Left colon (tissue), 2 donors: ENCODE measurements around the gene PRSS56. TPM values are rescaled to one million over a fixed set of nuclear protein-coding genes. Genes with fewer than 3 reads are reported as not detected.
"Not testable (repeated sequence)": the region's sequence is repeated elsewhere in the genome, so short reads cannot be mapped to it uniquely, and the experiment has no call there.

ENCODE experiments used
- ATAC-seq: fragments of 200-7000 bp; cut with Tn5 transposase; one replicate; pipeline ENCODE4 v1.9.1; 2020; ENCODE audit warnings: mild to moderate bottlenecking, moderate library complexity
- DNase-seq, 2 donors: peaks; one replicate each; pipeline ENCODE4 v3.0.0-alpha.2; 2020
- intact Hi-C, 2 donors: fragments of 100-400 bp; cut with DNase I in 1 of 2; cut with micrococcal nuclease in 1 of 2; formaldehyde crosslinking; loops; one replicate each; pipeline versions ENCODE4 v1.11.2 to v1.14.0; 2022; cut with DNase I, micrococcal nuclease
- total RNA-seq, 2 donors: library from RNA; stranded (reverse); fragmentation: NEBNext Ultra II Directional; extraction: Animal tissue kit (Norgen Biotek cat#: 25700); gene quantifications; one replicate each; pipeline ENCODE4 v1.2.1, GENCODE V29; 2021
- donor health status: DM: no; HTN: no; CAD: no.
- donor health status: DM: yes; HTN: yes; CAD: no.

Gene PRSS56
- total RNA-seq, 2 donors from 2014 or later, result not detected

DNA sequence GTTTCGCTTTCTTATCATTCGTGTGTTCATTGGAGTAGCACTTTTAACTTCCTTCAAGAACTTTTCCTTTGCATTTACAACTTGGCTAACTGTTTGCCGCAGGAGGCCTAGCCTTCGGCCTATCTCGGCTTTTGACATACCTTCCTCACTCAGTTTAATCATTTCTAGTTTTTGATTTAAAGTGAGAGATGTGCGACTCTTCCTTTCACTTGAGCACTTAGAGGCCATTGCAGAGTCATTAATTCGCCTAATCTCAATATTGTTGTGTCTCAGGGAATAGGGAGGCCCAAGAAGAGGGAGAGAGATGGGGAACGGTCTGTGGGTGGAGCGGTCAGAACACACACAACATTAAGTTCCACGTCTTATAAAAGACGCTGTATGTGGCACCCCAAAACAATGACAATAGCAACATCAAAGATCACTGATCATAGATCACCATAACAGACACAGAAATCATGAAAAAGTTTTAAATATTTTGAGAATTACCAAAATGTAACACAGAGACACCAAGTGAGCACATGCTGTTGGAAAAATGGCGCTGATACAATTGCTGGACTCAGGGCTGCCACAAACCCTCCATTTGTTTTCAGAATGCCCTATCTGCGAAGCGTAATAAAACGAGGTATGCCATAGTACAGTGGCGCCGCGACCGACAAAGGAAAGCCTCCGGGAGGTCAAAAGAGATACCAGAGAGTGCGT lies 29.6 kb downstream of the PRSS56 start:
- no peak for ATAC-seq
- DNase-seq, result no peak
- intact Hi-C loops, result no loop called here

DNA sequence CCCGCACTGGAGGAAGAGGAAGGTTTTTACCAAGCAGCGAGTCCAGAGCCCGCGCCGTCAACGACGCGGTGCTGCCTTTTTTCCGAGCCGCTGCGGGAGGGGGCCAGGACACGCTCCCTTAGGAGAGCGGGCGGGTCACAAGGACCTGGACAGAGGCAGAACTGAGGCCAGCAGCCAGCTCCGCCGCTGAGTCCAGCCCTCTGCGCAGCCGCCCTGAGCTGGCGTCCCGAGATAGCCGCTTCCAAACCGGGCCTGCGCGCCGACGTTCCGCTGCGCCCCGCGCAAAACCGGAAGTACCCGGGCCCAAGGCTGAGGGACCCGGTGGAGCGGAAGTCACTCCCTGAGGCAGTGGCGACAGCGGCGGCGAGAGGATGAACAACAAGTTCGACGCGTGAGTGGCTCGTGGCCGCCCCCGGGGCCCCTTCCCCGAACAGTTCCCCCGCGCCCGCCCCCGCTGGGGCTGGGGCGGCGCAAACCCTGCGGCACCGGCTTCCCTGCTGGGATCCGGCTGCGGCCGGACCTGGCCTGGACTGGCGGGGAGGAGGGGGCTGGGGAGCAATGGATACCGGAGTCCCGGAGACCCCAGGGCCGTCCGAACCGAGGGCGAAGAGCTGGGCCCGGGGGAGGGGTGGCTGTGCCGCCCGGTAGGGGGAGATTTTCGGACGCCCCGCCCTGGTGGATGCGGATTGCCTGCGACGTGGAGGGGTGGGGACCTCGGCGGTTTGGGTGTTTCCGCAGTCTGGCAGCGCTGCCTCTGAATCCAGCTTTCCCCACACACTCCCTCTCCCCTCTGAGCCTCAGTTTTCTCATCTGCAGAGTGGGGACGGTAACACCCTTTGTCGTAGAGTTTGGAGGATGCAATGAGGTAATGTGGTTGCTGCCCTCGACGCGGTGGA lies 30.4 kb downstream of the PRSS56 start, which contains the start of the genes EIF4E2 and TIGD1:
TSS of gene EIF4E2 (plus strand) at position 336 of the 896 bp plus-strand sequence. CDS start at position 372, 36 bp downstream.
TSS of gene TIGD1 (minus strand) at position 204 of the 896 bp plus-strand sequence. CDS start 675 bp downstream, outside the sequence.
- intact Hi-C loops, result no loop called here
- peak; percentile 93 to 95 for DNase-seq
- ATAC-seq, result peak; percentile 94

GRCh38 chr2:232551250-232551638 lies 31.1 kb downstream of the PRSS56 start:
- no peak for ATAC-seq

DNA sequence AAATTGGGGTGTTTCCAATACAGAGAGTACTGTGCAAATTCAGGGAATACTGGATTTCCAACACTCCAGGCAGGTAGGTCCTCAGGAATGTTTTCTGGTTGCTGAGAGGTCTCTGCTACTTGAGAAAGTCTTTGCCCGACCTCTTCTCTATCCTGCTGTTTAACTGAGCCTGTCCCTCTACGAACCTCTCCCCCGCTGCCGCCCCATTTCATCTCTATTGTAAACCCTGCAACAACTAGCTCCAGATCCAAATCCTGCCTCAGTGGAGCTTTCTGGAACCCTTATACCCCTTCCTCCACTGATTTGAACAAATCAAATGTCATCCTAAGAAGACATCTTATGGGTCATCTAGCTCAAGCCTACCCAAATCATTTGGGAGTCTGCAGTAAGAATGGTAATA lies 31.6 kb downstream of the PRSS56 start:
- ATAC-seq (no peak), DNase-seq (no peak)
- intact Hi-C loops, result no loop called here

More at GRCh38 chr2:232551250-232551638, 31.1 kb downstream of the PRSS56 start:
- intact Hi-C loops, result no loop called here
- DNase-seq, result no peak

DNA sequence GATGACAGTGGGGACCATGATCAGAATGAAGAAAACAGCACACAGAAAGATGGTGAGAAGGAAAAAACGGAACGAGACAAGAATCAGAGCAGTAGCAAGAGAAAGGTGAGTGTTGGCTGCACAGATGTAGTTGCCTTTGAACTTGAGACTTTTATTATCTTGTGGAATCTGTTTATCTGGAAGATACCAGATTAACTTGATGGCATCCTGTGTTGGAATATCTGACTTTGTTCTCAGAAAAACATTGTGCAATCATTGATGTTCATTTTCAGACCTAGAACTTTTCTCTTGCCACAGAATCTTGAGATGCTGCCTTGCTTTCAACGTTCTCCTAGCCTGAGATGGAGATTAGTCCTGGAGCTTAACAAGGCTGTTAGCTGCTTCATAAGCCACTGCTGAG lies 36.2 kb downstream of the PRSS56 start:
- intact Hi-C loops, result no loop called here
- DNase-seq (no peak), ATAC-seq (no peak)

DNA sequence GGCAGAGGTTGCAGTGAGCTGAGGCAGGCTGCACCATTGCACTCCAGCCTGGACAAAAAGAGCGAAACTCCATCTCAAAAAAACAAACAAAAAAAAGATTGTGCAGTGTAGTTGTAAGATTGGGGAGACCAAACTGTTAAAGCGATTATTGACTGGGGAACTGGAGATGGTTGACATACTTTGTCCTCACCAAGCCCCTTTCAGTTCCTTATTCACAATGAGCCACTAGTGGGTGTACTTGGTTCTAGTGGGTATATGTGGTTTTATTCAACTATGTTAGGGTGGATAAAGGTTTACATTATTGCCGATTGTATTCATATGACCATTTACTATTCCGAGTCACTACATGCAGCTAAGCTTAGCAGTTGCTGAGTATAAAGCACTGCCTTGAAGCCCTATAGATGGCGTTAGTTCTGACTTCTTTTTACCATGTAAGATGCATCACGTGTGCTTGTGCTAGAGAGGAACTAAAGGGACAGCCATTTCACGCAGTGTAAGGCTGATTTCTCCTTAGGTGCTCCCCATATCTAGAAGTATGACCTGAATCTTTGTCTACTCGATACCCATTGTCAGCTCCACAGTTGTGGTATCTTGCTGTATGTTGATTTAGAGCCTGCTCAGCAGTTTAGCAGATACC lies 42.4 kb downstream of the PRSS56 start:
- intact Hi-C loops, result no loop called here
- DNase-seq, result no peak
- peak; percentile 28 for ATAC-seq

GRCh38 chr2:232563580-232563979 lies 43.4 kb downstream of the PRSS56 start:
- ATAC-seq, result no peak
- no peak for DNase-seq
- intact Hi-C loops, result no loop called here

DNA sequence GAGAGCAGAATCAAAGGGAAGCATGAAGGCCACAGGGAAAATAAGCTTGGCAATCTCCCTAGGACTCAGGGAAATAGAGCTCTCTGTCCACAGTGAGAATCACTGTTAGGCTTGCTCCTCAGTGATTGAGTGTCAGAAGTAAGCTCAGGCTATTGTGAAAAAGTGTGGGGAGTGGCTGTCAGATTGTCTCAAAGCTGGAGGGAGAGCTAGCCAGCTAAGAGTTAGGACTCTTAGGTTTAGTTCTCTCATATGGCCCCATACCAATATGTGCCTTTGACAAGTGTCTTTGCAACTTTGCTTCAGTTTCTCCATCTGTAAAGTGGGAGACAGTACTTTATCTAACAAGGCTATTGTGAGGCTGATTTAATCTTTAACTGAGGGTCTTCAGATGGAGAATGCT lies 47.5 kb downstream of the PRSS56 start:
- no peak for ATAC-seq
- no peak for DNase-seq
- intact Hi-C loops, result no loop called here

DNA sequence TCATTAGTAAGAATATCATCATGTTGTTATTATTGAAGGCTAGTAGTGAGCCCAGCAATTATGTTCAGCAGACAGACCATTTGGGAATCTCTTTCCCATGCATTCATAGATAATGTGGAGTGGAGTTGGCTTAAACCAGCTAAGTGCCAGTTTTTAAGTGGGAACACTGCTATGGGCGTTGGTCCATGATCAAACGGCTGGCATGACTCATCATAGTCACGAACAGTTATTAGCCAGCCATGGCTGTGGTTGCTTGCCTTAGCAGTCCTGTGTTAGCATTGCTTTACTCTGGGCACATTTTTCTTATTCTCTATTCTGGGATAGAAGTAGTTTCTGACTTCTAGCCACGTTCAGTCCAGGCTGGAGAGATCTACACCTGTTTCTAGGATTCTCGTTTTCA lies 48.0 kb downstream of the PRSS56 start:
- intact Hi-C loops, result no loop called here
- peak in 1 of 2 donors; percentile 56 for DNase-seq
- peak; percentile 59 for ATAC-seq

GRCh38 chr2:232569541-232569940 lies 49.4 kb downstream of the PRSS56 start:
- intact Hi-C loops, result no loop called here
- DNase-seq (no peak), ATAC-seq (no peak)

DNA sequence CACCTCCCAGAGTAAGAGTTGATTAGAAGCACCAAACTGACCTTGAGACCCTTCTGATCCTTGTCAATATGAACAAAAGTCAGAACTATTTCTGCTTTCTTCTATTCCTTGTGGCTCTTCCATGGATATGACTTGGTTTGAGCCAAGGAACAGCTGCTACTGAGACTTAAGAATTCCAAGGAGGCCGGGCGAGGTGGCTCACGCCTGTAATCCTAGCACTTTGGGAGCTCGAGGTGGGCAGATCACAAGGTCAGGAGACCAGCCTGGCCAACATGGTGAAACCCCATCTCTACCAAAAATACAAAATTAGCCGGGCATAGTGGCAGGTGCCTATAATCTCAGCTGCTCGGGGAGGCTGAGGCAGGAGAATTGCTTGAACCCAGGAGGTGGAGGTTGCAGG lies 50.3 kb downstream of the PRSS56 start:
- ATAC-seq, intact Hi-C loops, DNase-seq: not testable (repeated sequence)

DNA sequence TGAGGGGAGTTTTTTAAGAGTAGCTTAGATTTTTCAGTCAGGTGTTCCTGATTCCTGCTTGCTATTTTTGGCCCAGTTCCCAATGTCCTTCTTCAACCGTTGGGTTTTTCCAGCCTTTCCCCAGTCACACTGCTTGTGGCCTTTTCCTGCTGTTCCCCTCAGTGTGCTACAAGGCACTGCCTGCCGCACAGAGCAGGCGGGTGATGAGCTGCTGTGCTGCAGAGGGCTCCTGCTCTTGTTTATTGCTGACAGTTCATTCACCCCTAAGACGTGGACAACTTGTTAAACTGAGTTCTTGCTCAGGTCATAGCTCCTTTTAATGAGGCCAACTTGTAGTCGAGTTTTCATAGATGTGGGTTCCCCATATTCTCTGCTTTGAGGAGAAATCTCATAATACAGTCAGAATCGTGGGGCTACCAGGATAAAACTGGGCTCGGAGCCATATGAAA lies 50.9 kb downstream of the PRSS56 start:
- intact Hi-C loops, result no loop called here
- peak; percentile 34 for ATAC-seq
- DNase-seq, result peak in 1 of 2 donors; percentile 52

DNA sequence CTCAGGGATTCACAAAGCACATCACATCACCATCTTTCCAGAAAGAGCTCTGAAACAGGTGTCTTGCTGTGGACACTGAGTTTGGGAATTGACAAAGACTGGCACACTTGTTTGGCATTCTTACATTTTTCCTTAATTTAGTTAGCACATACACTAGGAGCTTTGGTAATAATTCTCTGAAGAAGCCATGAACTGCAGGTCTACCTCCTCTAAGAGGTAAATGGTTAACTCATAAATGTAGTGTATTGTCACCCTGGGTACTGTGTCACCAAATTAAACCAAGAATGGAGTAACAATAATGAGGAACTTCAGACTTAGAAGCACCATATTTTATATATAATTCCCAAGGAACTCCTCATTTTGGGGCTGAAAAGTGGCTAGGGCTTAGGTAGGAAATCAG lies 52.9 kb downstream of the PRSS56 start:
- no peak for DNase-seq
- ATAC-seq, result peak; percentile 67
- intact Hi-C loops, result no loop called here

GRCh38 chr2:232573771-232574435 lies 53.7 kb downstream of the PRSS56 start:
- intact Hi-C loops, result no loop called here
- ATAC-seq (peak; percentile 77), DNase-seq (peak; percentile 31 to 49)

GRCh38 chr2:232574674-232575403 lies 54.7 kb downstream of the PRSS56 start:
- DNase-seq, result no peak
- intact Hi-C loops, result no loop called here
- ATAC-seq, result peak; percentile 40
